AG09319 (cell line): Measurements from ENCODE around the gene BARHL1.
A peak's percentile ranks its signal among the peaks of the same experiment; 100 is the strongest.

Experiments
- DNase-seq: peaks from one replicate; pipeline ENCODE4 v3.0.0-alpha.2; 2010; ENCODE audit warnings: low read depth; ENCODE audit errors: extremely low read depth
- CTCF ChIP-seq: IDR thresholded peaks from 2 replicates; pipeline ENCODE4 v1.5.1; 2011; ENCODE audit warnings: low read depth, mild to moderate bottlenecking, inconsistent platforms, low read length, moderate library complexity

The BARHL1 gene

GRCh38 chr9:132631685-132632084 is 49.3 kb downstream of the BARHL1 start:
- DNase-seq = no peak
- no peak for TF ChIP-seq CTCF

GRCh38 chr9:132632413-132633129 is 50.2 kb downstream of the BARHL1 start:
- TF ChIP-seq CTCF = no peak
- no peak for DNase-seq

- no peak for TF ChIP-seq CTCF
- DNase-seq = no peak
These were observed 51.9 kb downstream of the BARHL1 start for GRCh38 chr9:132634327-132634726.

- DNase-seq = no peak
These were observed 54.9 kb downstream of the BARHL1 start for GRCh38 chr9:132637351-132637750.

GRCh38 chr9:132637801-132638200 is 55.4 kb downstream of the BARHL1 start:
- no peak for DNase-seq
- no peak for TF ChIP-seq CTCF

More at GRCh38 chr9:132637351-132637750, 54.9 kb downstream of the BARHL1 start:
- no peak for TF ChIP-seq CTCF

GRCh38 chr9:132638240-132638639 is 55.8 kb downstream of the BARHL1 start:
- peak; percentile 10 for DNase-seq
- TF ChIP-seq CTCF = no peak

GRCh38 chr9:132639322-132639721 is 56.9 kb downstream of the BARHL1 start:
- no peak for TF ChIP-seq CTCF
- DNase-seq = no peak
